Endothelial cell of umbilical vein (primary cell): ENCODE data around the gene MVD. TPM values are rescaled to one million over a fixed set of nuclear protein-coding genes. Genes with fewer than 3 reads are reported as not detected.

Source experiments
- BruUV-seq: library from RNA; stranded (reverse); fragments of 400-500 nt; replicated peaks from 2 replicates; lab custom pipeline; 2021; lab: Mats Ljungman, UMichigan
- CTCF ChIA-PET: fragments of 300-600, 350-600 bp; sonication (Branson Sonifier 250); formaldehyde crosslinking; loops from one replicate; lab custom pipeline; 2021; ENCODE audit warnings: antibody characterized with exemption, inconsistent platforms; lab: Charles Lee
- POLR2A ChIA-PET: fragments of 300-600, 350-600 bp; sonication (Branson Sonifier 250); formaldehyde crosslinking; loops from one replicate; lab custom pipeline; 2021; ENCODE audit warnings: antibody characterized with exemption, inconsistent platforms; lab: Charles Lee
- DNase-seq: peaks from one replicate; pipeline ENCODE4 v3.0.0-alpha.2; 2011; ENCODE audit warnings: low read depth, low spot score
- FAIRE-seq: peaks from 2 replicates; lab custom pipeline; 2011; peaks lifted over from hg19 to GRCh38; lab: Jason Lieb, UNC
- H2AFZ ChIP-seq: 2 replicates; pipeline ENCODE4 v1.6.0; 2012; ENCODE audit warnings: low read depth, low read length, control low read depth, inconsistent platforms
- H3K27ac ChIP-seq: 2 replicates; pipeline ENCODE4 v1.5.1; 2011; ENCODE audit warnings: low read depth, mild to moderate bottlenecking, control low read depth, low read length, moderate library complexity; ENCODE audit not compliant: insufficient read depth
- H3K27me3 ChIP-seq, 2 experiments: 2 replicates each; pipeline versions ENCODE4 v1.6.0 to v1.6.1; 2011; ENCODE audit warnings: low read length in 2 of 2, mixed read lengths in 1 of 2; ENCODE audit not compliant: control insufficient read depth in 2 of 2, insufficient read depth in 2 of 2
- H3K36me3 ChIP-seq, 2 experiments: 2 replicates in 1 of 2; 3 replicates in 1 of 2; pipeline ENCODE4 v1.5.1; 2011; ENCODE audit warnings: low read length in 2 of 2, mild to moderate bottlenecking in 1 of 2, moderate library complexity in 1 of 2; ENCODE audit not compliant: control insufficient read depth in 2 of 2, insufficient read depth in 2 of 2; ENCODE audit errors: extremely low read depth in 1 of 2
- H3K4me1 ChIP-seq: 3 replicates; pipeline ENCODE4 v1.5.1; 2011; ENCODE audit warnings: mild to moderate bottlenecking, low read length; ENCODE audit not compliant: control insufficient read depth, insufficient read depth; ENCODE audit errors: extremely low read depth
- H3K4me2 ChIP-seq: 2 replicates; pipeline ENCODE4 v1.6.1; 2011; ENCODE audit warnings: low read length, control low read depth, mixed read lengths; ENCODE audit not compliant: insufficient read depth
- H3K4me3 ChIP-seq, 3 experiments: fragments of 200-600 bp in 1 of 3; sonication (generic), shearing (Covaris generic) in 1 of 3; replicated peaks in 1 of 3; 2 replicates each; pipeline ENCODE4 v1.5.1; 2011 to 2016; ENCODE audit warnings: control low read depth in 3 of 3, low read length in 3 of 3, mild to moderate bottlenecking in 2 of 3, inconsistent platforms in 1 of 3, low read depth in 1 of 3, moderate library complexity in 1 of 3; ENCODE audit not compliant: insufficient read depth in 1 of 3
- H3K79me2 ChIP-seq: 2 replicates; pipeline ENCODE4 v1.6.0; 2012; ENCODE audit warnings: low read length, inconsistent platforms; ENCODE audit not compliant: control insufficient read depth, insufficient read depth
- H3K9ac ChIP-seq: replicated peaks from 2 replicates; pipeline ENCODE3; 2011; ENCODE audit warnings: low read length, control low read depth; ENCODE audit not compliant: insufficient read depth; ENCODE audit errors: extremely low read depth
- H3K9me1 ChIP-seq: replicated peaks from 3 replicates; pipeline ENCODE4 v1.6.0; 2011; ENCODE audit warnings: mild to moderate bottlenecking, low read length; ENCODE audit not compliant: control insufficient read depth, insufficient read depth; ENCODE audit errors: extremely low read depth
- H3K9me3 ChIP-seq: replicated peaks from 2 replicates; pipeline ENCODE4 v1.5.1; 2012; ENCODE audit warnings: low read length, inconsistent platforms; ENCODE audit not compliant: control insufficient read depth, insufficient read depth
- H4K20me1 ChIP-seq: replicated peaks from 2 replicates; pipeline ENCODE3; 2011; ENCODE audit warnings: mild to moderate bottlenecking, low read length; ENCODE audit not compliant: control insufficient read depth, insufficient read depth; ENCODE audit errors: extremely low read depth
- CTCF ChIP-seq, 2 donors: IDR thresholded peaks; 1 replicate in 1 of 2; 2 replicates in 1 of 2; pipeline ENCODE4 v1.5.1; 2011; ENCODE audit warnings: low read length in 2 of 2, mild to moderate bottlenecking in 2 of 2, moderate library complexity in 2 of 2, control low read depth in 1 of 2, inconsistent platforms in 1 of 2, low read depth in 1 of 2; ENCODE audit not compliant: insufficient read depth in 1 of 2; ENCODE audit errors: extremely low read depth in 1 of 2
- EZH2 ChIP-seq: IDR thresholded peaks from 2 replicates; pipeline ENCODE4 v1.6.1; 2012; ENCODE audit warnings: borderline replicate concordance, low read depth, mild to moderate bottlenecking, moderate library complexity, low read length, inconsistent platforms; ENCODE audit not compliant: severe bottlenecking
- JUN ChIP-seq: IDR thresholded peaks from 2 replicates; pipeline ENCODE4 v1.6.1; 2011; ENCODE audit warnings: borderline replicate concordance, low read depth; ENCODE audit not compliant: insufficient read length, insufficient read depth
- POLR2AphosphoS5 ChIP-seq: IDR thresholded peaks from 2 replicates; pipeline ENCODE4 v1.6.1; 2012; ENCODE audit warnings: low read depth, mild to moderate bottlenecking, control low read depth, low read length, moderate library complexity; ENCODE audit not compliant: insufficient read depth
- dilution Hi-C: fragments of 300-500 bp; cut with MboI; formaldehyde crosslinking; loops from one replicate; pipeline ENCODE4 v1.15.0; 2019; ENCODE audit warnings: low sequenced_read_pairs; ENCODE audit not compliant: extremely low pct_ligation_motif_present
- intact Hi-C: fragments of 100-400 bp; cut with micrococcal nuclease; formaldehyde crosslinking; loops from one replicate; pipeline ENCODE4 v1.10.0; 2022
- polyA plus RNA-seq, 4 experiments: library from polyadenylated mRNA; depleted of rRNA in 3 of 4; stranded (reverse) in 3 of 4; unstranded in 1 of 4; fragments of >200 nt; gene quantifications; 2 replicates each; pipeline versions ENCODE4 v1.2.1 to v1.2.3, GENCODE V29; 2011 to 2012; ENCODE audit warnings: missing spikeins in 1 of 4
- total RNA-seq: library from RNA; stranded (reverse); gene quantifications from 2 replicates; pipeline ENCODE4 v1.2.3, GENCODE V29; 2021

Gene MVD
- total and polyA plus RNA-seq, 2 donors (not counting 3 experiments of a cell fraction or from before 2014, with no cell fraction given): 64.4 to 142 TPM

DNA sequence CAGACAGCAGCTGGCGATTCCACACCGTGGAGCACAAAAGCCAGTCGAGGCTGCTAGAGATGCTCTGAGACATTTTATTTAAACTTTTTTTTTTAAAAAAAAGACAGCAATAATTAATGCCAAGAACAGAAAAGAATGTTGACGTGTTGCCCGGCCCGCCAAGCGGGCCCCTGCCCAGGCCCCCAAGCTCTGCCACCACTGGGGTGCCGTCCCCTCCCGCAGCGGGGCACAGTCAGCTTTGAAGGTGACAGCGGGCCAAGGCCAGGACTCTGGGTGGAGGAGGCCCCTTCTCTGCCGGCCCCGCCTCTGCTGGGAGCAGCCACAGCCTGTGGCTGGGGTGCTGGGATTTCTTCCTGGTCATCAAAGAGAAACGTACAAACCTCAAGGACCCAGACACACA is 33.5 kb upstream of the MVD start:
- FAIRE-seq: no peak
- dilution Hi-C loops: no loop called here

More for the DNA sequence above, 33.5 kb upstream of the MVD start:
- intact Hi-C loops: no loop called here
- BruUV-seq: TSS peak; percentile 6
- H3K9me1 ChIP-seq: no peaks in the 10 kb centered on the region
- H3K9me3 ChIP-seq: no peaks in the 10 kb centered on the region
- H2AFZ ChIP-seq: no peak overlapping the region
- H3K27me3 ChIP-seq: no peaks in the 10 kb centered on the region
- POLR2A ChIA-PET: no interaction called here
- no peak overlapping the region for H3K4me2 ChIP-seq
- no peak for TF ChIP-seq EZH2
- TF ChIP-seq CTCF (IDR thresholded peaks at IDR 0.05; ENCODE audit: extremely low read depth in 1 of 2, insufficient read depth in 1 of 2, low read depth in 1 of 2, low read length in 2 of 2): no peak
- no peak for TF ChIP-seq POLR2AphosphoS5
- TF ChIP-seq JUN: no peak
- H3K4me3 ChIP-seq: no peak overlapping the region
- H3K9ac ChIP-seq: no peak overlapping the region
- peaks cover 13% of the 10 kb centered on the region for H3K4me1 ChIP-seq
- H3K79me2 ChIP-seq: peaks cover 2% of the 10 kb centered on the region
- no peak for DNase-seq
- H4K20me1 ChIP-seq: no peaks in the 10 kb centered on the region
- CTCF ChIA-PET: interaction anchor here (1.4 kb wide), 1 partner anchor 34 kb away, joined by 4 read pairs; the partner anchor contains the start of gene MVD
- H3K27ac ChIP-seq: no peak overlapping the region
- H3K36me3 ChIP-seq: peaks cover 4 to 21% of the 10 kb centered on the region in 2 experiments
